Natural killer cell (primary cell): ENCODE data around the gene PID1. TPM values are rescaled to one million over a fixed set of nuclear protein-coding genes. Genes with fewer than 3 reads are reported as not detected.

Source experiments
- ATAC-seq, 3 donors: fragments of 150-1000 bp in 2 of 3; fragments of 200-7000 bp in 1 of 3; cut with Tn5 transposase; 1 replicate in 1 of 3; 2 replicates in 2 of 3; pipeline ENCODE4 v1.10.0; 2021; ENCODE audit warnings: mild to moderate bottlenecking in 2 of 3, moderate library complexity in 2 of 3
- DNase-seq, 2 donors: peaks; one replicate each; pipeline versions ENCODE4 v3.0.0 to v3.0.0-alpha.2; 2013 to 2021; ENCODE audit warnings: mixed read lengths in 1 of 2
- H3K27ac ChIP-seq: one replicate; pipeline ENCODE4 v1.5.1; 2013; ENCODE audit warnings: mild to moderate bottlenecking, low read length
- H3K27me3 ChIP-seq: one replicate; pipeline ENCODE4 v1.6.1; 2013; ENCODE audit warnings: low read length; ENCODE audit not compliant: control insufficient read depth, insufficient read depth
- H3K36me3 ChIP-seq: one replicate; pipeline ENCODE4 v1.6.1; 2013; ENCODE audit warnings: low read length; ENCODE audit not compliant: control insufficient read depth, insufficient read depth
- H3K4me1 ChIP-seq: one replicate; pipeline ENCODE4 v1.6.1; 2013; ENCODE audit warnings: low read length; ENCODE audit not compliant: control insufficient read depth, insufficient read depth
- H3K4me3 ChIP-seq: one replicate; pipeline ENCODE4 v1.5.1; 2013; ENCODE audit warnings: low read length
- H3K9me3 ChIP-seq: one replicate; pipeline ENCODE4 v1.6.1; 2013; ENCODE audit warnings: low read length; ENCODE audit not compliant: control insufficient read depth, insufficient read depth
- H3K27ac Mint-ChIP-seq, 2 donors: one replicate each; pipeline ENCODE4 v1.8.0; 2022; ENCODE audit warnings: mild to moderate bottlenecking in 2 of 2, mixed read lengths in 2 of 2, moderate library complexity in 1 of 2
- H3K27me3 Mint-ChIP-seq, 2 donors: one replicate each; pipeline ENCODE4 v1.8.0; 2022; ENCODE audit warnings: low read depth in 2 of 2, mixed read lengths in 2 of 2
- H3K36me3 Mint-ChIP-seq: one replicate; pipeline ENCODE4 v1.8.0; 2022; ENCODE audit warnings: mixed read lengths
- H3K4me1 Mint-ChIP-seq, 2 donors: one replicate each; pipeline ENCODE4 v1.8.0; 2022; ENCODE audit warnings: mixed read lengths in 2 of 2
- H3K4me3 Mint-ChIP-seq: one replicate; pipeline ENCODE4 v1.8.0; 2022; ENCODE audit warnings: mild to moderate bottlenecking, moderate library complexity, mixed read lengths
- H3K9me3 Mint-ChIP-seq, 2 donors: one replicate each; pipeline ENCODE4 v1.8.0; 2022; ENCODE audit warnings: mixed read lengths in 2 of 2
- CTCF ChIP-seq: fragments of 200-600 bp; IDR thresholded peaks from one replicate; pipeline ENCODE4 v1.8.0; 2022; ENCODE audit warnings: antibody characterized with exemption
- WGBS: methylation state at CpG from one replicate; pipeline ENCODE4 v1.1.7; 2013; ENCODE audit warnings: missing lambda C conversion rate; ENCODE audit not compliant: insufficient coverage; 5-methylcytosine and 5-hydroxymethylcytosine counted together
- intact Hi-C: fragments of 100-400 bp; cut with micrococcal nuclease; formaldehyde crosslinking; loops from one replicate; pipeline ENCODE4 v1.14.2; 2022
- total RNA-seq, 4 donors: library from RNA; stranded (reverse); fragments of 120-200 nt in 1 of 4; gene quantifications; one replicate each; pipeline versions ENCODE4 v1.2.3 to v1.2.4, GENCODE V29; 2013 to 2022

Gene PID1
- total RNA-seq, 3 donors from 2014 or later (not counting 1 experiment from before 2014, with no cell fraction given): 0.56 to 3.0 (median 1.0) TPM

GRCh38 chr2:229048134-229048533, 223.0 kb downstream of the PID1 start:
- no peaks in the 10 kb centered on the region for H3K4me1 Mint-ChIP-seq
- H3K27me3 ChIP-seq: no peaks in the 10 kb centered on the region
- H3K4me1 ChIP-seq: no peaks in the 10 kb centered on the region
- no peaks in the 10 kb centered on the region for H3K27me3 Mint-ChIP-seq
- intact Hi-C loops: no loop called here
- no peaks in the 10 kb centered on the region for H3K36me3 Mint-ChIP-seq
- 38% methylated on average over 1 of the region's 2 CpGs for WGBS
- no peaks in the 10 kb centered on the region for H3K36me3 ChIP-seq
- H3K4me3 ChIP-seq: no peak overlapping the region
- H3K4me3 Mint-ChIP-seq: no peak overlapping the region
- no peak overlapping the region for H3K27ac ChIP-seq
- no peaks in the 10 kb centered on the region for H3K9me3 ChIP-seq
- H3K9me3 Mint-ChIP-seq: peaks cover 9 to 10% of the 10 kb centered on the region in 2 donors
- ATAC-seq: no peak
- no peak for TF ChIP-seq CTCF
- H3K27ac Mint-ChIP-seq: no peak overlapping the region
- DNase-seq: no peak

GRCh38 chr2:229045671-229046070, 225.4 kb downstream of the PID1 start:
- Histone ChIP-seq H3K27ac (no peak overlapping the region), H3K4me1 (no peaks in the 10 kb centered on the region), H3K9me3 (no peaks in the 10 kb centered on the region), H3K36me3 (no peaks in the 10 kb centered on the region), H3K27me3 (no peaks in the 10 kb centered on the region), H3K4me3 (no peak overlapping the region)
- no peaks in the 10 kb centered on the region for H3K4me1 Mint-ChIP-seq
- no peak overlapping the region for H3K27ac Mint-ChIP-seq
- WGBS: 84% methylated on average over 4 of the region's 4 CpGs
- H3K27me3 Mint-ChIP-seq: no peaks in the 10 kb centered on the region
- no peak overlapping the region for H3K4me3 Mint-ChIP-seq
- no peaks in the 10 kb centered on the region for H3K36me3 Mint-ChIP-seq
- no peak for TF ChIP-seq CTCF
- ATAC-seq (no peak), DNase-seq (no peak)
- intact Hi-C loops: no loop called here
- peaks cover 5 to 7% of the 10 kb centered on the region in 2 donors for H3K9me3 Mint-ChIP-seq

GRCh38 chr2:229044581-229044980, 226.5 kb downstream of the PID1 start:
- Mint-ChIP-seq H3K9me3 (peaks cover 6 to 11% of the 10 kb centered on the region in 2 donors), H3K27me3 (no peaks in the 10 kb centered on the region), H3K4me3 (no peak overlapping the region), H3K4me1 (no peaks in the 10 kb centered on the region), H3K27ac (no peak overlapping the region), H3K36me3 (no peaks in the 10 kb centered on the region)
- no peaks in the 10 kb centered on the region for H3K36me3 ChIP-seq
- WGBS: 78% methylated on average over 1 of the region's 4 CpGs
- no peak for ATAC-seq
- no peaks in the 10 kb centered on the region for H3K4me1 ChIP-seq
- TF ChIP-seq CTCF: no peak
- no peak overlapping the region for H3K4me3 ChIP-seq
- no peaks in the 10 kb centered on the region for H3K9me3 ChIP-seq
- intact Hi-C loops: no loop called here
- DNase-seq: no peak
- H3K27ac ChIP-seq: no peak overlapping the region
- H3K27me3 ChIP-seq: no peaks in the 10 kb centered on the region

- 81% methylated on average over 3 of the region's 3 CpGs for WGBS
- no peak for DNase-seq
- no peak for TF ChIP-seq CTCF
- Mint-ChIP-seq H3K4me3 (no peak overlapping the region), H3K27ac (no peak overlapping the region), H3K4me1 (no peaks in the 10 kb centered on the region), H3K36me3 (no peaks in the 10 kb centered on the region), H3K27me3 (no peaks in the 10 kb centered on the region), H3K9me3 (peaks cover 6 to 11% of the 10 kb centered on the region in 2 donors)
- Histone ChIP-seq H3K36me3 (no peaks in the 10 kb centered on the region), H3K27me3 (no peaks in the 10 kb centered on the region), H3K27ac (no peak overlapping the region), H3K4me3 (no peak overlapping the region), H3K4me1 (no peaks in the 10 kb centered on the region), H3K9me3 (no peaks in the 10 kb centered on the region)
- intact Hi-C loops: no loop called here
- no peak for ATAC-seq
These were observed 227.4 kb downstream of the PID1 start for GRCh38 chr2:229043681-229044080.
